GM18499 (cell line): ENCODE results near the gene SNAP29.
"Not testable (repeated sequence)": the region's sequence is repeated elsewhere in the genome, so short reads cannot be mapped to it uniquely, and the experiment has no call there.

Experiments
- ATAC-seq: cut with Tn5 transposase; IDR thresholded peaks from one replicate; pipeline ENCODE4 v1.9.1; 2021; ENCODE audit warnings: moderate number of reproducible peaks; ENCODE audit not compliant: insufficient read depth, unreplicated experiment

SNAP29 gene

GRCh38 chr22:20890975-20891374 lies 32.2 kb downstream of the SNAP29 start:
- ATAC-seq: no peak

GRCh38 chr22:20897737-20898136 lies 38.9 kb downstream of the SNAP29 start:
- ATAC-seq: not testable (repeated sequence)

- no peak for ATAC-seq
These were observed 41.1 kb downstream of the SNAP29 start for GRCh38 chr22:20899827-20900423.

GRCh38 chr22:20901093-20902033 lies 42.6 kb downstream of the SNAP29 start:
- ATAC-seq: not testable (repeated sequence)

- ATAC-seq: no peak
These were observed 44.3 kb downstream of the SNAP29 start for GRCh38 chr22:20903093-20903492.

- no peak for ATAC-seq
These were observed 45.5 kb downstream of the SNAP29 start for GRCh38 chr22:20904008-20904979.

GRCh38 chr22:20904980-20905355 lies 46.2 kb downstream of the SNAP29 start:
- ATAC-seq: no peak

- ATAC-seq: no peak
These were observed 46.9 kb downstream of the SNAP29 start for GRCh38 chr22:20905415-20906386.

GRCh38 chr22:20906387-20906767 lies 47.6 kb downstream of the SNAP29 start:
- no peak for ATAC-seq

GRCh38 chr22:20908717-20909116 lies 49.9 kb downstream of the SNAP29 start:
- ATAC-seq: not testable (repeated sequence)

- no peak for ATAC-seq
These were observed 50.9 kb downstream of the SNAP29 start for GRCh38 chr22:20909543-20910303.

GRCh38 chr22:20912494-20912893 lies 53.7 kb downstream of the SNAP29 start:
- no peak for ATAC-seq

- peak; percentile 47 for ATAC-seq
These were observed 58.4 kb downstream of the SNAP29 start, which contains the start of gene CRKL for GRCh38 chr22:20916916-20917810. Gene CRKL (plus strand): TSS chr22:20917407. CDS start chr22:20917935, 528 bp downstream.

- ATAC-seq: no peak
These were observed 59.9 kb downstream of the SNAP29 start for GRCh38 chr22:20918663-20919218.

- no peak for ATAC-seq
These were observed 60.9 kb downstream of the SNAP29 start for GRCh38 chr22:20919718-20920117.

GRCh38 chr22:20920881-20921203 lies 62.0 kb downstream of the SNAP29 start:
- no peak for ATAC-seq

GRCh38 chr22:20922141-20922751 lies 63.4 kb downstream of the SNAP29 start:
- no peak for ATAC-seq
